ENCODE data around the gene RASA3. TPM values are rescaled to one million over a fixed set of nuclear protein-coding genes. Genes with fewer than 3 reads are reported as not detected.

The RASA3 gene
- total and polyA plus RNA-seq, 2 of the 8 experiments (the other 6 are each of a cell fraction or from before 2014, with no cell fraction given): 7.5 to 21.9 TPM

GRCh38 chr13:114112231-114112825, 20.1 kb downstream of the RASA3 start (continued):
- no peak for TF ChIP-seq CHD7 (IDR thresholded peaks at IDR 0.05; ENCODE audit: insufficient replicate concordance, low read length)
